WTC11 (cell line): Measurements from ENCODE around the gene NAB2.

ENCODE experiments used
- ATF2 ChIP-seq: sonication (generic); formaldehyde crosslinking; IDR thresholded peaks from 2 replicates; pipeline ENCODE4 v1.8.1; 2022; ENCODE audit warnings: low read depth, missing genetic modification reagents, borderline replicate concordance
- CBFB ChIP-seq: sonication (generic); formaldehyde crosslinking; IDR thresholded peaks from 2 replicates; pipeline ENCODE4 v1.8.1; 2022; ENCODE audit warnings: mild to moderate bottlenecking, low read depth, missing genetic modification reagents
- CREM ChIP-seq: sonication (generic); formaldehyde crosslinking; IDR thresholded peaks from 2 replicates; pipeline ENCODE4 v1.8.1; 2022; ENCODE audit warnings: mild to moderate bottlenecking, missing genetic modification reagents, moderate library complexity
- CTCF ChIP-seq: fragments of 200-600 bp; IDR thresholded peaks from 2 replicates; pipeline ENCODE4 v1.8.0; 2022; ENCODE audit warnings: antibody characterized with exemption
- E2F5 ChIP-seq: sonication (generic); formaldehyde crosslinking; IDR thresholded peaks from 2 replicates; pipeline ENCODE4 v1.8.1; 2022; ENCODE audit warnings: mild to moderate bottlenecking, moderate library complexity, missing genetic modification reagents
- FOXP1 ChIP-seq: sonication (generic); formaldehyde crosslinking; IDR thresholded peaks from 2 replicates; pipeline ENCODE4 v1.8.0; 2022; ENCODE audit warnings: missing genetic modification reagents, mild to moderate bottlenecking, moderate library complexity, borderline replicate concordance
- IRF1 ChIP-seq: sonication (generic); formaldehyde crosslinking; IDR thresholded peaks from 2 replicates; pipeline ENCODE4 v1.8.0; 2023; ENCODE audit warnings: missing genetic modification reagents
- JUN ChIP-seq: sonication (generic); formaldehyde crosslinking; IDR thresholded peaks from 2 replicates; pipeline ENCODE4 v1.8.0; 2023; ENCODE audit warnings: mild to moderate bottlenecking, missing genetic modification reagents
- KAT7 ChIP-seq: sonication (generic); formaldehyde crosslinking; IDR thresholded peaks from 2 replicates; pipeline ENCODE4 v1.8.1; 2023; ENCODE audit warnings: missing genetic modification reagents, mild to moderate bottlenecking, borderline replicate concordance
- MAX ChIP-seq: sonication (generic); formaldehyde crosslinking; IDR thresholded peaks from 2 replicates; pipeline ENCODE4 v1.8.0; 2022; ENCODE audit warnings: mild to moderate bottlenecking, missing genetic modification reagents
- MYBL2 ChIP-seq: sonication (generic); formaldehyde crosslinking; IDR thresholded peaks from 2 replicates; pipeline ENCODE4 v1.8.1; 2023; ENCODE audit warnings: mild to moderate bottlenecking, moderate library complexity, missing genetic modification reagents
- NR3C1 ChIP-seq: sonication (generic); formaldehyde crosslinking; conservative IDR thresholded peaks from 2 replicates; pipeline ENCODE4 v1.8.1; 2023; ENCODE audit warnings: low read depth, mild to moderate bottlenecking, missing genetic modification reagents
- TEAD1 ChIP-seq: sonication (generic); formaldehyde crosslinking; IDR thresholded peaks from 2 replicates; pipeline ENCODE4 v1.8.0; 2022; ENCODE audit warnings: mild to moderate bottlenecking, missing genetic modification reagents
- USF1 ChIP-seq: sonication (generic); formaldehyde crosslinking; IDR thresholded peaks from 2 replicates; pipeline ENCODE4 v1.8.0; 2022; ENCODE audit warnings: mild to moderate bottlenecking, missing genetic modification reagents

GRCh38 chr12:57106021-57106708, 17.3 kb downstream of the NAB2 start:
- no peak for TF ChIP-seq USF1
- no peak for TF ChIP-seq JUN (CRISPR knock-in tag)
- TF ChIP-seq CREM, result no peak
- TF ChIP-seq FOXP1 (CRISPR knock-in tag), result no peak
- TF ChIP-seq TEAD1, result no peak
- TF ChIP-seq CTCF, result no peak
- no peak for TF ChIP-seq NR3C1 (CRISPR knock-in tag)
- TF ChIP-seq MYBL2, result no peak
- no peak for TF ChIP-seq MAX (CRISPR knock-in tag)
- no peak for TF ChIP-seq ATF2 (CRISPR knock-in tag)
- TF ChIP-seq KAT7 (CRISPR knock-in tag), result no peak
- TF ChIP-seq IRF1 (CRISPR knock-in tag), result no peak
- TF ChIP-seq CBFB (CRISPR knock-in tag), result no peak
- no peak for TF ChIP-seq E2F5 (CRISPR knock-in tag)
